ENCODE measurements around the gene CTNND2.
A peak's percentile ranks its signal among the peaks of the same experiment; 100 is the strongest.

The CTNND2 gene

GRCh38 chr5:11904265-11904906, at the start of gene CTNND2:
Gene CTNND2, minus strand, starts transcription at chr5:11904446. Its CDS starts 593 bp downstream, at chr5:11903853.
- peak; percentile 83 for DNase-seq

GRCh38 chr5:11946317-11946716, 42.1 kb upstream of the CTNND2 start:
- DNase-seq: no peak

GRCh38 chr5:11941566-11941965, 37.3 kb upstream of the CTNND2 start:
- no peak for DNase-seq

- no peak for DNase-seq
Observed at GRCh38 chr5:11931638-11932037, 27.4 kb upstream of the CTNND2 start.

- no peak for DNase-seq
Observed at GRCh38 chr5:11928909-11929308, 24.7 kb upstream of the CTNND2 start.

GRCh38 chr5:11925701-11926100, 21.5 kb upstream of the CTNND2 start:
- DNase-seq: no peak

- no peak for DNase-seq
Observed at GRCh38 chr5:11922394-11922793, 18.1 kb upstream of the CTNND2 start.

GRCh38 chr5:11918463-11919045, 14.3 kb upstream of the CTNND2 start:
- no peak for DNase-seq

GRCh38 chr5:11909471-11909870, 5.2 kb upstream of the CTNND2 start:
- DNase-seq: no peak

GRCh38 chr5:11906497-11906896, 2.3 kb upstream of the CTNND2 start:
- no peak for DNase-seq

GRCh38 chr5:11905206-11905605, 960 bp upstream of the CTNND2 start:
- DNase-seq: no peak

GRCh38 chr5:11903614-11904264, 507 bp downstream of the CTNND2 start:
- DNase-seq: peak; percentile 64

GRCh38 chr5:11903121-11903613, 1.1 kb downstream of the CTNND2 start:
- peak; percentile 39 for DNase-seq

GRCh38 chr5:11902201-11902619, 2.0 kb downstream of the CTNND2 start:
- DNase-seq: no peak

GRCh38 chr5:11898787-11899186, 5.5 kb downstream of the CTNND2 start:
- no peak for DNase-seq

GRCh38 chr5:11897781-11898180, 6.5 kb downstream of the CTNND2 start:
- no peak for DNase-seq

GRCh38 chr5:11894992-11895391, 9.3 kb downstream of the CTNND2 start:
- DNase-seq: no peak

- DNase-seq: no peak
Observed at GRCh38 chr5:11892832-11893231, 11.4 kb downstream of the CTNND2 start.

- no peak for DNase-seq
Observed at GRCh38 chr5:11890777-11891176, 13.5 kb downstream of the CTNND2 start.

GRCh38 chr5:11888221-11888620, 16.0 kb downstream of the CTNND2 start:
- no peak for DNase-seq

GRCh38 chr5:11878814-11879213, 25.4 kb downstream of the CTNND2 start:
- peak; percentile 57 for DNase-seq

GRCh38 chr5:11873587-11873986, 30.7 kb downstream of the CTNND2 start:
- DNase-seq: no peak

GRCh38 chr5:11869203-11869602, 35.0 kb downstream of the CTNND2 start:
- DNase-seq: no peak

- DNase-seq: no peak
Observed at GRCh38 chr5:11863911-11864310, 40.3 kb downstream of the CTNND2 start.

Data from midbrain (tissue), 1 donor.